Left cardiac atrium (tissue), 4 donors: ENCODE measurements around the gene CCNY. TPM values are rescaled to one million over a fixed set of nuclear protein-coding genes. Genes with fewer than 3 reads are reported as not detected.
A peak's percentile ranks its signal among the peaks of the same experiment; 100 is the strongest.

ENCODE experiments used
- ATAC-seq, 2 donors: fragments of 200-7000 bp; cut with Tn5 transposase; one replicate each; pipeline ENCODE4 v1.9.1; 2020; ENCODE audit warnings: mild to moderate bottlenecking in 2 of 2, moderate library complexity in 2 of 2
- DNase-seq: peaks from one replicate; pipeline ENCODE4 v3.0.0-alpha.2; 2020
- intact Hi-C, 2 donors: fragments of 100-400 bp; cut with DNase I; formaldehyde crosslinking; loops; one replicate each; pipeline versions ENCODE4 v1.14.1 to v1.15.1; 2022 to 2023
- total RNA-seq, 2 donors: library from RNA; stranded (reverse); fragmentation: NEBNext Ultra II Directional; extraction: Animal tissue kit (Norgen Biotek cat#: 25700); gene quantifications; one replicate each; pipeline ENCODE4 v1.2.1, GENCODE V29; 2021
- donor health status: DM: no; HTN: yes; CAD: no.
- donor health status: DM: no; HTN: yes; CAD: no; lungs with severe emphysema.
- donor health status: DM: yes; HTN: yes; CAD: no.
- donor health status: Dilated cardiomyopathy.

CCNY gene
- total RNA-seq, 2 donors from 2014 or later = 59.3 to 76.5 TPM

GRCh38 chr10:35371731-35372130 lies 35.4 kb downstream of the CCNY start:
- intact Hi-C loops = no loop called here
- ATAC-seq = no peak
- DNase-seq = no peak

GRCh38 chr10:35372329-35372728 lies 36.0 kb downstream of the CCNY start:
- intact Hi-C loops = no loop called here
- peak; percentile 93 to 94 for ATAC-seq
- peak; percentile 59 for DNase-seq

- ATAC-seq (no peak), DNase-seq (no peak)
- intact Hi-C loops = loop anchor here in 1 of 2 donors (5.0 kb wide), 1 partner anchor 77 kb away; no protein-coding TSS in a partner anchor
Observed at GRCh38 chr10:35375091-35375765, 38.9 kb downstream of the CCNY start.

- intact Hi-C loops = loop anchor here in 1 of 2 donors (5.0 kb wide), 1 partner anchor 75 kb away; no protein-coding TSS in a partner anchor
- DNase-seq (no peak), ATAC-seq (no peak)
Observed at GRCh38 chr10:35377050-35377728, 40.9 kb downstream of the CCNY start.

- intact Hi-C loops = loop anchor here in 1 of 2 donors (5.0 kb wide), 1 partner anchor 74 kb away; no protein-coding TSS in a partner anchor
- peak in 1 of 2 donors; percentile 50 for ATAC-seq
- no peak for DNase-seq
Observed at GRCh38 chr10:35378541-35379210, 42.4 kb downstream of the CCNY start.

GRCh38 chr10:35379226-35380137 lies 43.2 kb downstream of the CCNY start:
- intact Hi-C loops = loop anchor here in 1 of 2 donors (5.0 kb wide), 2 partner anchors 37 to 73 kb away; no protein-coding TSS in a partner anchor
- peak; percentile 84 to 90 for ATAC-seq
- DNase-seq = peak; percentile 76

- intact Hi-C loops = loop anchor here in 1 of 2 donors (5.0 kb wide), 1 partner anchor 40 kb away; no protein-coding TSS in a partner anchor
- DNase-seq = no peak
- no peak for ATAC-seq
Observed at GRCh38 chr10:35382096-35382495, 45.8 kb downstream of the CCNY start.

GRCh38 chr10:35384265-35384868 lies 48.1 kb downstream of the CCNY start:
- ATAC-seq = no peak

GRCh38 chr10:35386594-35387174 lies 50.4 kb downstream of the CCNY start:
- ATAC-seq = peak in 1 of 2 donors; percentile 40
- DNase-seq = peak; percentile 53
- intact Hi-C loops = no loop called here

More at GRCh38 chr10:35384265-35384868, 48.1 kb downstream of the CCNY start:
- DNase-seq = no peak
- intact Hi-C loops = loop anchor here in 1 of 2 donors (5.0 kb wide), 1 partner anchor 42 kb away; no protein-coding TSS in a partner anchor

GRCh38 chr10:35387768-35388167 lies 51.5 kb downstream of the CCNY start:
- no peak for DNase-seq
- intact Hi-C loops = no loop called here
- ATAC-seq = peak in 1 of 2 donors; percentile 20

GRCh38 chr10:35388197-35388596 lies 51.9 kb downstream of the CCNY start:
- intact Hi-C loops = no loop called here
- DNase-seq = no peak
- no peak for ATAC-seq

GRCh38 chr10:35388682-35389081 lies 52.4 kb downstream of the CCNY start:
- DNase-seq (no peak), ATAC-seq (no peak)
- intact Hi-C loops = no loop called here

GRCh38 chr10:35390161-35390840 lies 54.0 kb downstream of the CCNY start:
- DNase-seq = no peak
- intact Hi-C loops = no loop called here
- peak in 1 of 2 donors; percentile 56 for ATAC-seq

- no peak for ATAC-seq
- DNase-seq = no peak
- intact Hi-C loops = no loop called here
Observed at GRCh38 chr10:35390843-35391152, 54.5 kb downstream of the CCNY start.

GRCh38 chr10:35391153-35391953 lies 55.0 kb downstream of the CCNY start:
- DNase-seq (no peak), ATAC-seq (no peak)
- intact Hi-C loops = no loop called here

- intact Hi-C loops = no loop called here
Observed at GRCh38 chr10:35391954-35392262, 55.6 kb downstream of the CCNY start.

More at GRCh38 chr10:35391954-35392262, 55.6 kb downstream of the CCNY start:
- no peak for ATAC-seq
- DNase-seq = no peak
